Activated CD8-positive, alpha-beta T cell treated with anti-CD3 and anti-CD28 coated beads, Interleukin-2, amount 10 ng/mL, durations not matched to agents 7 days and 5 days (primary cell): ENCODE results near the gene CD248. TPM values are rescaled to one million over a fixed set of nuclear protein-coding genes. Genes with fewer than 3 reads are reported as not detected.
"Not testable (repeated sequence)": the region's sequence is repeated elsewhere in the genome, so short reads cannot be mapped to it uniquely, and the experiment has no call there.

Source experiments
- ATAC-seq: fragments of 150-1000 bp; cut with Tn5 transposase; one replicate; pipeline ENCODE4 v1.10.0; 2021; ENCODE audit warnings: moderate library complexity
- CTCF ChIA-PET: fragments of 350-600 bp; sonication (Branson Sonifier 250); formaldehyde crosslinking; loops from one replicate; lab custom pipeline; 2021; ENCODE audit warnings: antibody characterized with exemption; lab: Charles Lee
- POLR2A ChIA-PET: fragments of 350-600 bp; sonication (Branson Sonifier 250); formaldehyde crosslinking; loops from one replicate; lab custom pipeline; 2021; ENCODE audit warnings: antibody characterized with exemption; lab: Charles Lee
- DNase-seq: peaks from one replicate; pipeline ENCODE4 v3.0.0-alpha.2; 2020
- H3K27ac Mint-ChIP-seq: one replicate; pipeline ENCODE4 v1.8.0; 2021; ENCODE audit warnings: mild to moderate bottlenecking, mixed read lengths
- H3K27me3 Mint-ChIP-seq: one replicate; pipeline ENCODE4 v1.8.0; 2021; ENCODE audit warnings: low read depth, mixed read lengths
- H3K36me3 Mint-ChIP-seq: one replicate; pipeline ENCODE4 v1.8.0; 2021; ENCODE audit warnings: low read depth, mixed read lengths
- H3K4me1 Mint-ChIP-seq: one replicate; pipeline ENCODE4 v1.8.0; 2021; ENCODE audit warnings: low read depth, mixed read lengths
- H3K4me3 Mint-ChIP-seq: one replicate; pipeline ENCODE4 v1.8.0; 2021; ENCODE audit warnings: mild to moderate bottlenecking, mixed read lengths
- H3K9me3 Mint-ChIP-seq: one replicate; pipeline ENCODE4 v1.8.0; 2022; ENCODE audit warnings: mixed read lengths; ENCODE audit not compliant: insufficient read depth
- total RNA-seq, 2 experiments: library from RNA; stranded (reverse); gene quantifications; one replicate each; pipeline ENCODE4 v1.2.3, GENCODE V29; 2021

CD248 gene
- total RNA-seq, 2 experiments from 2014 or later, result 79.5 to 80.8 TPM

DNA sequence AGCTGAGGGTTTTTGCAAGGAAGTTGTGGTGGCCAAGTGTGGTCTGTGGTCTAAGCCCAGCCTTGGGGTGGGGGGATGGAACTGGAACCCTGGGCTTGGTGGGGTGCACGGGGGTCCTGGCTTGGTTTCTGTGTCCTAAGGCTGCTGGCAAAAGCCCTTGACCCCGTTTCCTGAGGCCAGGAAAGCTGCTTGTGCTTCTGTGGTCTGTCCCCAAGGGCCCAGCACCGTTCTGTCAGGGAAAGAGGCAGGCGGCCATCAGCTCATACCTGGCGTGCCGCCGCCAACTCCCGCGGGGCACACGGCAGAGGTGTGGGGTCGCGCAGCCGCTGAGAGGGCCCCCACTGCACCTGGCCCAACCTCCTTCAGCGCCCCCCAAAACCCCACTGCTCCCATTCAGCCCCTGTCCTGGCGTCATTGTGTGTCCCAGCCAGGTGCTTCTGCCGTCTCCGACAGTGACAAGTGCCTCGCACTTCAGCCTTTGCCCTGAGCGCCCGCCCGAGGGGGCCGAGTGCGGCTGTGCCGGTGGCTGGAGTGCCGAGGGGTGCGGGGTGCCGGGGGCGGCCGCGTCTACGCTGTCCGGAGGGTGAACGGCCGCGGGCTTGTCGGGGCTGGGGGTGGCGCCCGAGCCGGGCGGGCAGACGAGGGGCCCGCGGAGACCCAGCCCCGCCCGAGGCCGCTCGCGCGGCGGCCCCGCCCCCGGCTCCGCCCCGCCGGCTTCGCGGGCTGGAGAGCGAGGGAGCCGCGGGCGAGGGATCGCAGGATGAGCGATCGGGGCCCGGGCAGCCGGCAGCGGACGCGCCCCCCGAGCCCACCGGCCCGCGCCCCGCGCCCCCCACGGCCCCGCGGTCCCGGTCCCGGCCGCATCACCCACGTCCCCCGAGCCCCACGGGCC lies 39.1 kb downstream of the CD248 start, which contains the start of gene CNIH2:
CNIH2 (plus strand) TSS at position 705 of the 892 bp plus-strand sequence. CDS start 282 bp downstream, outside the sequence.
- ChIA-PET POLR2A (interaction anchor here (1.1 to 1.4 kb wide), 2 partner anchors 10 to 12 kb away, joined by 3 to 5 read pairs; partner anchors contain the start of gene YIF1A), CTCF (interaction anchor here (1.3 kb wide), 1 partner anchor 12 kb away, joined by 3 read pairs; the partner anchor contains the start of gene YIF1A)
- peaks cover 7% of the 10 kb centered on the region for H3K27me3 Mint-ChIP-seq
- peak; percentile 46 for DNase-seq
- no peaks in the 10 kb centered on the region for H3K9me3 Mint-ChIP-seq
- ATAC-seq, result peak; percentile 32
- peak within 1 kb of the TSS; percentile 20 for H3K27ac Mint-ChIP-seq
- peaks cover 44% of the 10 kb centered on the region for H3K4me1 Mint-ChIP-seq
- peaks cover 29% of the 10 kb centered on the region for H3K36me3 Mint-ChIP-seq
- peak within 1 kb of the TSS; percentile 43 for H3K4me3 Mint-ChIP-seq

DNA sequence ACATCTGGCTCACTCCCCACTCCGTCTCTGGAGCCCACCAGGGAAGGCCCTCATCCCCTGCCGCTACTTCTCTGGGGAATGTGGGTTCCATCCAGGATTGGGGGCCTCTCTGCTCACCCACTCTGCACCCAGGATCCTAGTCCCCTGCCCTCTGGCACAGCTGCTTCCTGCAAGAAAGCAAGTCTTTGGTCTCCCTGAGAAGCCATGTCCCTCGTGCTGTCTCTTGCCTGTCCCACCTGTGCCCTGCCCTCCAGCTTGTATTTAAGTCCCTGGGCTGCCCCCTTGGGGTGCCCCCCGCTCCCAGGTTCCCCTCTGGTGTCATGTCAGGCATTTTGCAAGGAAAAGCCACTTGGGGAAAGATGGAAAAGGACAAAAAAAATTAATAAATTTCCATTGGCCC lies 39.8 kb downstream of the CD248 start:
- ChIA-PET CTCF (interaction anchor here (1.3 kb wide), 1 partner anchor 12 kb away, joined by 3 read pairs; the partner anchor contains the start of gene YIF1A), POLR2A (interaction anchor here (1.1 to 1.4 kb wide), 2 partner anchors 11 to 12 kb away, joined by 3 to 5 read pairs; partner anchors contain the start of gene YIF1A)
- H3K4me1 Mint-ChIP-seq, result peaks cover 44% of the 10 kb centered on the region
- H3K4me3 Mint-ChIP-seq, result peak overlapping the region; percentile 8
- H3K9me3 Mint-ChIP-seq, ATAC-seq, H3K27me3 Mint-ChIP-seq, DNase-seq: not testable (repeated sequence)
- peaks cover 34% of the 10 kb centered on the region for H3K36me3 Mint-ChIP-seq
- peak overlapping the region; percentile 16 for H3K27ac Mint-ChIP-seq

DNA sequence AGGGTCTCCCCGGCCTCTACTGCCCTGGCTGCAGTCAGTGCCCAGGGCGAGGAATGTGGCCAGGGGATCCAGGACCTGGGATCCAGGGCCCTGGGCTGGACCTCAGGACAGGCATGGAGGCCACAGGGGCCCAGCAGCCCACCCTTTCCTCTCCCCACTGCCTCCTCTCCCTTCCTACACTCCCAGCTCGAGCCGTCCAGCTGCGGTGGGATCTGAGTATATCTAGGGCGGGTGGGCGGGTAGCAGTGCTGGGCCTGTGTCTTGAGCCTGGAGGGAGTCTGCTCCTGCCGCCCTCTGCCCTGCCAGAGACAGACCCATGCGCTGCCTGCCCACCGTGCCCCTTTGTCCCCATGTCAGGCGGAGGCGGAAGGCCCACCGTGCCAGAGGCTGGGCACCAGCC lies 40.2 kb downstream of the CD248 start:
- ATAC-seq, H3K9me3 Mint-ChIP-seq, H3K27me3 Mint-ChIP-seq, DNase-seq: not testable (repeated sequence)
- POLR2A ChIA-PET, result interaction anchor here (1.1 to 1.4 kb wide), 2 partner anchors 11 to 13 kb away, joined by 3 to 5 read pairs; partner anchors contain the start of gene YIF1A
- Mint-ChIP-seq H3K4me1 (peaks cover 45% of the 10 kb centered on the region), H3K36me3 (peaks cover 38% of the 10 kb centered on the region), H3K27ac (peak overlapping the region; percentile 16), H3K4me3 (peak overlapping the region; percentile 8)
- CTCF ChIA-PET, result interaction anchor here (1.3 kb wide), 1 partner anchor 13 kb away, joined by 3 read pairs; the partner anchor contains the start of gene YIF1A

DNA sequence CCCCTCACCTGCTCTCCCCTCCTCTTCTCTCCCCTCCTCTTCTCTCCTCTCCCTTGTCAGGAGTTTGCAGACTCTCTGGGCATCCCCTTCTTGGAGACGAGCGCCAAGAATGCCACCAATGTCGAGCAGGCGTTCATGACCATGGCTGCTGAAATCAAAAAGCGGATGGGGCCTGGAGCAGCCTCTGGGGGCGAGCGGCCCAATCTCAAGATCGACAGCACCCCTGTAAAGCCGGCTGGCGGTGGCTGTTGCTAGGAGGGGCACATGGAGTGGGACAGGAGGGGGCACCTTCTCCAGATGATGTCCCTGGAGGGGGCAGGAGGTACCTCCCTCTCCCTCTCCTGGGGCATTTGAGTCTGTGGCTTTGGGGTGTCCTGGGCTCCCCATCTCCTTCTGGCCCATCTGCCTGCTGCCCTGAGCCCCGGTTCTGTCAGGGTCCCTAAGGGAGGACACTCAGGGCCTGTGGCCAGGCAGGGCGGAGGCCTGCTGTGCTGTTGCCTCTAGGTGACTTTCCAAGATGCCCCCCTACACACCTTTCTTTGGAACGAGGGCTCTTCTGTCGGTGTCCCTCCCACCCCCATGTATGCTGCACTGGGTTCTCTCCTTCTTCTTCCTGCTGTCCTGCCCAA lies 40.7 kb downstream of the CD248 start:
- no peak overlapping the region for H3K27ac Mint-ChIP-seq
- H3K4me1 Mint-ChIP-seq, result peaks cover 40% of the 10 kb centered on the region
- H3K36me3 Mint-ChIP-seq, result peaks cover 39% of the 10 kb centered on the region

DNA sequence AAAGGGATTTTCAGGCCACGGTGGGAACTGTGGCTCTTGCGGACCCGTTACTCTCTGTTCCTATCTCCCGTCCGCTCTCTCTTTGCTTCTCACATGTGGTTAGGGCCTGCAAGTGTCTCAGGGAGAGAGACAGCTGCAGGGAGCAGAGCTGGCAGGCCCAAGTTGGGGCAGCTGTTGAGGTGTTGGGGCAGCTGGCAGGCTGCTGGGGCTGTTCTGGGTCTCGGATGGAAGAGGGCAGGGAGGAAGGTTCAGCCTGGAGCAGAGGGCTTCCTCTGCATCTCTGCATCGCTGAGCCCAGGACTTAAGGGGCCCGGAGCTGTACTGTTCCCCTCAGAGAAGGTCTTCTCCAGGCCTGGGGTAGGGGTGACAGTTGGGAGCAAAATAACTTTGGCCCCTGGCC lies 41.4 kb downstream of the CD248 start:
- CTCF ChIA-PET, result no interaction called here
- DNase-seq (no peak), ATAC-seq (no peak)
- Mint-ChIP-seq H3K36me3 (peaks cover 44% of the 10 kb centered on the region), H3K9me3 (no peaks in the 10 kb centered on the region), H3K27me3 (peaks cover 7% of the 10 kb centered on the region), H3K4me3 (no peak overlapping the region), H3K4me1 (peaks cover 42% of the 10 kb centered on the region), H3K27ac (no peak overlapping the region)
- POLR2A ChIA-PET, result interaction anchor here (0.9 kb wide), 1 partner anchor 166 kb away, joined by 3 read pairs; no protein-coding TSS in a partner anchor

More for the DNA sequence above, 40.7 kb downstream of the CD248 start:
- POLR2A ChIA-PET, result no interaction called here
- CTCF ChIA-PET, result no interaction called here
- no peak for ATAC-seq
- H3K9me3 Mint-ChIP-seq, result no peaks in the 10 kb centered on the region
- no peak overlapping the region for H3K4me3 Mint-ChIP-seq
- DNase-seq, result no peak
- peaks cover 7% of the 10 kb centered on the region for H3K27me3 Mint-ChIP-seq

DNA sequence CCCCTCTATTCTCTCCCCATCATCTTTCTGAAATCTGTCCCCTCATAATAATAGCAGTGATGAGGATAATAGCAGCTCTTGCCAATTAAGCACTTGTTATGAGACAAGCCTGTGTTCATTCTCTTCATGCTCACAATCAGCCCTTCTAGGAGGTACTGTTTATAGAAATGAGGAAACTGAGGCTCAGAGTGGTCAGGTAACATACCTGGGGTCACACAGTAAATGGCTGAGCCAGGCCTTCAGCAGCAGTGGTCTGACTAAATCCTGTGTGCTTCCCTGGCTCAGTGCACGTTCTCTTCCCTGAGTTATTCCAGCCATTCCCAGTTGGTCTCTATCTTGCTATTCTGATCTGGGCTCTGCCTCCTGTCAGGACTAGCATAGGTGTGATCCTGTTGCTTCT lies 42.6 kb downstream of the CD248 start:
- no peak for ATAC-seq
- ChIA-PET CTCF (interaction anchor here (1.0 kb wide), 1 partner anchor 8 kb away, joined by 4 read pairs; no protein-coding TSS in a partner anchor), POLR2A (no interaction called here)
- Mint-ChIP-seq H3K4me3 (no peak overlapping the region), H3K27me3 (peaks cover 3% of the 10 kb centered on the region), H3K9me3 (no peaks in the 10 kb centered on the region), H3K27ac (no peak overlapping the region), H3K36me3 (peaks cover 52% of the 10 kb centered on the region), H3K4me1 (peaks cover 51% of the 10 kb centered on the region)
- no peak for DNase-seq

DNA sequence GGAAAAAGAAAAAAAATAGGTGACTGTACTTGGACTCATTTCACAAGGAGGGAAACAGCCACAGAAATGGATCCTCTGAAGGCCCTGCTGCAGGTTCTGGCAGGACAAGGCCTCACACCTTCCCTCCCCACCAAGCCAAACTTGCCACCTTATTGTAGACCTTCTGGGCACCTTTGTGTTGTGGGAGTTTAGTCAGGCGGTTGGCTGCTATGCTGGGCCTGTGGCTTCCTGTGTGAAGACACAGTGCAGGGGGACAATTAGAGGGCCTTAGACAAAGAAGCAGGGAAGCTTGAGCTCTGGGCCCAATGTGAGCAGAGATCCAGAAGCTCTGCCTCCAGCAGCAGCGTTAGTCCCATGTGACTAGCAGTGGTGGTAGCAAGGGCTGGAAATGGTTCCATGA lies 44.2 kb downstream of the CD248 start:
- DNase-seq, result peak; percentile 50
- POLR2A ChIA-PET, result interaction anchor here (0.9 to 3.0 kb wide), 2 partner anchors 9 to 40 kb away, joined by 3 to 16 read pairs; no protein-coding TSS in a partner anchor
- H3K4me1 Mint-ChIP-seq, result peaks cover 50% of the 10 kb centered on the region

DNA sequence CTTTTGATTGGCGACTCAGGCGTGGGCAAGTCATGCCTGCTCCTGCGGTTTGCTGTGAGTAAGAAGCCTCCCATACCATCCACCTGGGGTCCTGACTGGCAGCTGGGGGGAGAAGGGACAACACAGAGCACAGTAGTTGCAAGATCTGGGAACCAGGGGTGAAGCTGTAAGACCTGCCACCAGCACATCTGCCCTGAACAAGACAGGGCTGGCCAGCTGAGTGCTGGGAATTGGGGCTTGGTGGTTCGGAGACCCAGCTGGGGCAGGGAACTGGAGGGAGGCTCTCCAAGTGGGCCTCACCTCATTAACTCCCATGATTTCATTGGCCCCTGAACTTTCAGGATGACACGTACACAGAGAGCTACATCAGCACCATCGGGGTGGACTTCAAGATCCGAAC lies 45.0 kb downstream of the CD248 start:
- Mint-ChIP-seq H3K27ac (no peak overlapping the region), H3K4me1 (peaks cover 49% of the 10 kb centered on the region), H3K27me3 (no peaks in the 10 kb centered on the region), H3K4me3 (no peak overlapping the region), H3K36me3 (peaks cover 59% of the 10 kb centered on the region), H3K9me3 (no peaks in the 10 kb centered on the region)
- CTCF ChIA-PET, result interaction anchor here (0.6 to 6.6 kb wide), 4 partner anchors 10 to 382 kb away, joined by 3 to 64 read pairs (median 3); no protein-coding TSS in a partner anchor
- POLR2A ChIA-PET, result interaction anchor here (0.7 to 3.0 kb wide), 3 partner anchors 10 to 201 kb away, joined by 3 to 16 read pairs (median 5); no protein-coding TSS in a partner anchor
- DNase-seq (no peak), ATAC-seq (no peak)

More for the DNA sequence above, 44.2 kb downstream of the CD248 start:
- ATAC-seq, result no peak
- peak overlapping the region; percentile 34 for H3K4me3 Mint-ChIP-seq
- CTCF ChIA-PET, result interaction anchor here (0.7 to 6.6 kb wide), 5 partner anchors 9 to 166 kb away, joined by 3 to 64 read pairs (median 3); partner anchors contain the start of gene MRPL11
- no peaks in the 10 kb centered on the region for H3K9me3 Mint-ChIP-seq
- peaks cover 54% of the 10 kb centered on the region for H3K36me3 Mint-ChIP-seq
- H3K27me3 Mint-ChIP-seq, result no peaks in the 10 kb centered on the region
- H3K27ac Mint-ChIP-seq, result peak overlapping the region; percentile 62

DNA sequence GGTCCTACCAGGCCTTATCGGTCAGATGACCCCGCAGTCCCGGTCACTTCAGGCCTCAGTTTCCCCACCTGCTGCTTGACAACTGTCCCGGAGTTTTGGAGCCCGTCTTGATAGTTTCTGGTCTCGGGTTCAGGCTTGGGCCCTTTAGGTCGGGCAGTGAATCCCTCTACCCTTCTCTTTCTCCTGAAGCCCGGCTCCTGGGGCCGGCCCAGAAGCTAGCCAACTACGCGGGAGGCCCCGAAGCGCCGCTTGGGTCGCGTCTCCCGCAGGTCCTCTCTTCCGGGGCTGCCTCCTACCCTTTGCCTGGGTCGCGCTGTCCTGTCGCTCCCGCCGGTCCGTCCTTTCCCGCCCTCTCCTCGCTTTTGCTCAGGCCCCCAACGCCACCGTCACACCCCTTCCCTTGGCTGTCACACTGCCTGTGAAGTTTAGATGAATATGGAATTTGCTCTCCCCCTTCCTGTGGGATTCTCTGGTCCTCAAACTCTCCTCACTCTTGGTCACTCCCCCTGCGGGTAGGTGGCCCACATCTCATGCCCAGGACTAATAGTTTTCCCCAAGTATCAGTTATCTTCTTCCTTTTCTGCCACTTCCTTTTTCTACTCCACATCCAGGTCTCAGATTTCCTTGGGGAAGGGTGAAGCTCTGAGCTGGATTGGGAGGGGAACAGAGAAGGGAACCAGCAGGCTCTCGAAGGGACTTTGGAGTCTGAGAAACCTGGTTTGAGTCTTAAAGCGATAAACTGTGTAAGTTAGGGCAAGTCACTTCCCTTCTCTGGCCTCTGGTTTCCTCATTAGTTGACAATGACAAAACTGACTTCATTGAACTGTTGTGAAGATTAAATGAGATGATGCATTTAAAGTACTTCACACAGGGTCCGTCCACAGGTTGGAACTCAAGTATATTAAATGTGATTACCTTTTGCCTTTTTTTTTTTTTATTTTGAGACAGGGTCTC lies 47.6 kb downstream of the CD248 start:
- Mint-ChIP-seq H3K9me3 (no peaks in the 10 kb centered on the region), H3K4me1 (peaks cover 52% of the 10 kb centered on the region), H3K27me3 (no peaks in the 10 kb centered on the region), H3K4me3 (peak overlapping the region; percentile 84), H3K36me3 (peaks cover 51% of the 10 kb centered on the region), H3K27ac (peak overlapping the region; percentile 98)
- CTCF ChIA-PET, result interaction anchor here (1.1 to 6.6 kb wide), 4 partner anchors 12 to 49 kb away, joined by 3 to 64 read pairs (median 3); no protein-coding TSS in a partner anchor
- no peak for ATAC-seq
- DNase-seq, result peak; percentile 38
- POLR2A ChIA-PET, result interaction anchor here (0.5 to 1.8 kb wide), 3 partner anchors 20 to 234 kb away, joined by 3 to 5 read pairs (median 3); partner anchors contain the start of gene YIF1A
